ENCODE data around the gene NUDCD3.

DNA sequence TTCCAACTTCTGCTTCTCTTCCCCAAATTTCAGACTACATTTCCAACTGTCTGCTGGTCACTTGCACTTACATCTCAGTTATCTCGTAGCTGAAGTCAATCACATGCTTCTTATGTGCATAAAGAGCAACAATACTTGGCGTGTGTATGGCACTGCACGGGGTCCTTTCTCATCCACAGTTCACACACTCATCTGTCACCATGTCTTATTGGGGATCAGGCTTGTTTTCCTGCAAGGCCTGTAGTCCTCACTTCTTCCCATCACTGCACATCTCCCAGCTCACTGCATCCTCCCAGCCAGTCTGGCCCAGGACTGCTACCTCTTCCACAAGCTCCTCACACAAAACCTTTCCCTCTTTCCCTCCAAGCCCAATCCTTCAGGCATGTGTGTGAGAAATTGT is 35.3 kb downstream of the NUDCD3 start:
- TF ChIP-seq, protein P1, sequence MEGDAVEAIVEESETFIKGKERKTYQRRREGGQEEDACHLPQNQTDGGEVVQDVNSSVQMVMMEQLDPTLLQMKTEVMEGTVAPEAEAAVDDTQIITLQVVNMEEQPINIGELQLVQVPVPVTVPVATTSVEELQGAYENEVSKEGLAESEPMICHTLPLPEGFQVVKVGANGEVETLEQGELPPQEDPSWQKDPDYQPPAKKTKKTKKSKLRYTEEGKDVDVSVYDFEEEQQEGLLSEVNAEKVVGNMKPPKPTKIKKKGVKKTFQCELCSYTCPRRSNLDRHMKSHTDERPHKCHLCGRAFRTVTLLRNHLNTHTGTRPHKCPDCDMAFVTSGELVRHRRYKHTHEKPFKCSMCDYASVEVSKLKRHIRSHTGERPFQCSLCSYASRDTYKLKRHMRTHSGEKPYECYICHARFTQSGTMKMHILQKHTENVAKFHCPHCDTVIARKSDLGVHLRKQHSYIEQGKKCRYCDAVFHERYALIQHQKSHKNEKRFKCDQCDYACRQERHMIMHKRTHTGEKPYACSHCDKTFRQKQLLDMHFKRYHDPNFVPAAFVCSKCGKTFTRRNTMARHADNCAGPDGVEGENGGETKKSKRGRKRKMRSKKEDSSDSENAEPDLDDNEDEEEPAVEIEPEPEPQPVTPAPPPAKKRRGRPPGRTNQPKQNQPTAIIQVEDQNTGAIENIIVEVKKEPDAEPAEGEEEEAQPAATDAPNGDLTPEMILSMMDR (IDR thresholded peaks at IDR 0.05): no peak
- TF ChIP-seq POLR2A (IDR thresholded peaks at IDR 0.05) (no peak), POLR2AphosphoS5 (IDR thresholded peaks at IDR 0.05) (no peak), EP300 (IDR thresholded peaks at IDR 0.05) (no peak)

Measured in gastroesophageal sphincter (tissue), 3 donors.